Measurements from ENCODE around the gene REEP1. TPM values are rescaled to one million over a fixed set of nuclear protein-coding genes. Genes with fewer than 3 reads are reported as not detected.

The REEP1 gene
- total and polyA plus RNA-seq, 8 donors = 1.4 to 7.0 (median 4.0) TPM

- no peak for ATAC-seq
- Histone ChIP-seq H3K36me3 (no peaks in the 10 kb centered on the region), H3K4me3 (no peak overlapping the region), H3K9me3 (no peaks in the 10 kb centered on the region), H3K27ac (no peak overlapping the region), H3K27me3 (no peaks in the 10 kb centered on the region), H3K4me1 (no peaks in the 10 kb centered on the region)
- FAIRE-seq = no peak
- DNase-seq = no peak
- 78 to 79% methylated on average over 7 of the region's 7 CpGs for WGBS, 2 donors
- intact Hi-C loops (cut with DNase I) = no loop called here
- no peak for TF ChIP-seq CTCF (IDR thresholded peaks at IDR 0.05)
Observed at GRCh38 chr2:86292571-86293515, 44.6 kb downstream of the REEP1 start.

- no peaks in the 10 kb centered on the region for H3K36me3 ChIP-seq
- ATAC-seq (no peak), FAIRE-seq (no peak), DNase-seq (no peak)
- intact Hi-C loops (cut with DNase I) = no loop called here
- WGBS, 2 donors = 79 to 83% methylated on average over 4 of the region's 4 CpGs
- H3K9me3 ChIP-seq = no peaks in the 10 kb centered on the region
- H3K27ac ChIP-seq = no peak overlapping the region
- peaks cover 0 to 7% (median 5%) of the 10 kb centered on the region in 3 donors for H3K4me1 ChIP-seq
- H3K4me3 ChIP-seq = no peak overlapping the region
- no peak for TF ChIP-seq CTCF (IDR thresholded peaks at IDR 0.05)
- no peaks in the 10 kb centered on the region for H3K27me3 ChIP-seq
Observed at GRCh38 chr2:86291328-86291662, 46.1 kb downstream of the REEP1 start.

GRCh38 chr2:86290596-86291327 lies 46.7 kb downstream of the REEP1 start:
- H3K4me3 ChIP-seq = no peak overlapping the region
- H3K9me3 ChIP-seq = no peaks in the 10 kb centered on the region
- no peak overlapping the region for H3K27ac ChIP-seq
- peaks cover 0 to 9% (median 7%) of the 10 kb centered on the region in 3 donors for H3K4me1 ChIP-seq
- TF ChIP-seq CTCF (IDR thresholded peaks at IDR 0.05) = no peak
- no peaks in the 10 kb centered on the region for H3K36me3 ChIP-seq
- no peak for ATAC-seq
- H3K27me3 ChIP-seq = no peaks in the 10 kb centered on the region
- FAIRE-seq = no peak
- 82 to 87% methylated on average over 5 of the region's 5 CpGs for WGBS, 2 donors
- intact Hi-C loops (cut with DNase I) = no loop called here
- DNase-seq = no peak

GRCh38 chr2:86286516-86286915 lies 50.9 kb downstream of the REEP1 start:
- ATAC-seq (peak; percentile 80 to 92 (median 88)), FAIRE-seq (no peak), DNase-seq (peak in 3 of 6 donors; percentile 36 to 44 (median 38))
- no peak for TF ChIP-seq CTCF (IDR thresholded peaks at IDR 0.05)
- WGBS, 2 donors = 16% methylated on average over 3 of the region's 3 CpGs
- no peaks in the 10 kb centered on the region for H3K36me3 ChIP-seq
- H3K27me3 ChIP-seq = no peaks in the 10 kb centered on the region
- no peaks in the 10 kb centered on the region for H3K9me3 ChIP-seq
- H3K4me1 ChIP-seq = peaks cover 0 to 24% (median 7%) of the 10 kb centered on the region in 3 donors
- H3K27ac ChIP-seq = no peak overlapping the region
- intact Hi-C loops (cut with DNase I) = no loop called here
- H3K4me3 ChIP-seq = no peak overlapping the region

Measured in pancreas (tissue), 10 donors.